SK-N-MC (cell line): ENCODE data around the gene LYPD6.

Experiments
- EZH2 ChIP-seq: fragments of 200-600 bp; sonication (generic); IDR thresholded peaks from one replicate; pipeline ENCODE4 v1.6.1; 2017; ENCODE audit warnings: antibody characterized with exemption
- FOXP2 ChIP-seq: optimal IDR thresholded peaks from 2 replicates; pipeline ENCODE3; 2011; ENCODE audit warnings: mild to moderate bottlenecking, moderate library complexity; ENCODE audit not compliant: insufficient read depth; ENCODE audit errors: extremely low read length, control extremely low read depth

GRCh38 chr2:149353421-149353820, 23.0 kb downstream of the LYPD6 start:
- TF ChIP-seq EZH2 (no peak), FOXP2 (no peak)
